NCI-H2029 treated with DMSO at 0.1 percent for 48 hours (cell line): ENCODE results near the gene RSKR.
"Not testable (repeated sequence)": the region's sequence is repeated elsewhere in the genome, so short reads cannot be mapped to it uniquely, and the experiment has no call there.

ENCODE experiments used
- DNase-seq: peaks from one replicate; lab custom pipeline; 2025; lab: John Stamatoyannopoulos, UW

RSKR gene

DNA sequence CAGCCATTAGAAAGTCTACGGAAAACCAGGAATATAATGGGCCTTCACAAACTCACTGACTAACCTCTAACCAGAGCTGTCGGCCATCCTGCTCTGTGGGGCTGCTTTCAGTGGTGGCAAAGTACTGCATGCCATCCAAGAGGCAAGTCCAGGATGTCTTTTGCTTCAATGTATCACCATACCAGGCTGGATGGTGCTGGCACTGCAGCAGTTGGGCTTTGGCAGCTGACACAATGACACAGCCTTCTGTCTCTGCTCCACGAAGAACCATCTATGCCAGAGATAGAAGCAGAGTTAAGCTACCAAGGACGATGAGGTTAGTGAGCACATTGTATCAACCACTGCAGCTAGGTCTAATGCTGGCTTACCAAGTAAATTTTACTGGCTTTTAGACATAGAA is 9.7 kb upstream of the RSKR start:
- no peak for DNase-seq

DNA sequence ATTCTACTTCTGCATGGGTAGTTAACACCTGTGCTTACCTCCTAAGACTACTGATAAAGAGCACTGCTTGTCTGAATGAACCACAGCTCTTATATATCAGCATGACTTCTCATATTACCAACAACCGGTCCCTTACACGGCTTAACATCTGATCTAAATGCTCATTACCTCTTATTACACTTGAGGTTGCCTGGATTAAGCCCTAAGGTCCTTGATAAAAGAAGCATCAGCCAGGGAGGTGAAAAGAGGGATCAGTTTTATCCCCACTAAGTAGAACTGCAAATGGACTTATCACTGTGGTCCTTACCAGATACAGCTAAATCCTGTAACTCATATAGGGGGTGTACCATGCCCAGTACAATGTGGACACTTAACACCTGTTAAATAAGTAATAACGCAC is 8.2 kb upstream of the RSKR start:
- no peak for DNase-seq

DNA sequence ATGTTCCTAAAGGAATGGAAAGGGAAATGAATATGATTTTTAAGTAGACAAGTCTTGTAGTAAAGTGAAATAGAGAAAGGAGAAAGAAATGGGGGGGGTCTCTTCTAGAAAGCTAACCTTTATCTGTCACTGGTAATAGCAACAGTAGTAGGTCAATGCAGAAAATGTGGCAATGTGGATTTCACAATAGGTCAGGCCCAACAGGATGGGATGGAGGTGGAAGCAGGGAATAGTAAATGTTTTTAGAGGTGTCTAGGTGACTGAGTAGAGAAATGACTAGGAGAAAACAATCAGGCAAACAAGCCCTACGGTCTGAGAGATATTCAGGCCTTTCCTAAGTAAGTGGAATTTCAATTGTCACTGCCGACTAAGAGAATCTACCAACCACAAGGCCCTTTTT is 6.0 kb upstream of the RSKR start:
- DNase-seq = no peak

DNA sequence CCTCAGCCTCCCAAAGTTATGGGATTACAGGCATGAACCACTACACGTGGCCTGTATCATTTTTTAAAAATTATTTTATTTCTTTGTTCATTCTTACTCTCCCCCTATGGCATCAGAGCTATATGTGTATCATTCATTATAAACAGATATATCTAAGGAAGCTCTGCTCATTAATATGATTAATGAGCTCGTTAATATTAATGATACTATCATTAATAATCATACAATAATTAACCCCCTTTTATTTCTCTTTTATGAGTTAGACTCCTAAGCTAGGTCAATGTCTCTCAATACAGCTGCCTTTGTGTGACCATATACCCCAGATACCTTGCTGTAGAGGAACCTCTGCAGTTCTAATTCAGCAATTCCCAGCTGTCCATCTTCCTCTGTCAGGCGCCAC is 4.5 kb upstream of the RSKR start:
- DNase-seq = no peak

DNA sequence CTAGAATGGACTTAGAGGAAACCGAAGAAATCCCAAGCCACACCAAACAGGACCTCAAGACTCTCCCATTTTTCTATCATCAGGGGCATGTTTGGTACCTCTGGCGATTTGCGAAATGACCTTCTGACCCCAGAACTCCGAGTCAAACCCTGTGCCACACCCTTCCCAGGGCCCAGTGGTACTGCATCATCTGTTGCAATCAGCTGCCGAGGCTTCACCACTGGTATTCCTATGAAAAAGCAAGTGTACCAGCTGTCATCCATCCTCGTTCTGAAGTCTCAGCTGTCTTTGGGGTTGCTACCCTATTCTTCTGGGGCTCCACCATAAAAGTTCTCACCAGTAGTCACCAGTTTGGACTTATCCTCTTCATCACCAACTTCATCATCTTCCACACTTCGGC is 2.3 kb upstream of the RSKR start:
- no peak for DNase-seq

DNA sequence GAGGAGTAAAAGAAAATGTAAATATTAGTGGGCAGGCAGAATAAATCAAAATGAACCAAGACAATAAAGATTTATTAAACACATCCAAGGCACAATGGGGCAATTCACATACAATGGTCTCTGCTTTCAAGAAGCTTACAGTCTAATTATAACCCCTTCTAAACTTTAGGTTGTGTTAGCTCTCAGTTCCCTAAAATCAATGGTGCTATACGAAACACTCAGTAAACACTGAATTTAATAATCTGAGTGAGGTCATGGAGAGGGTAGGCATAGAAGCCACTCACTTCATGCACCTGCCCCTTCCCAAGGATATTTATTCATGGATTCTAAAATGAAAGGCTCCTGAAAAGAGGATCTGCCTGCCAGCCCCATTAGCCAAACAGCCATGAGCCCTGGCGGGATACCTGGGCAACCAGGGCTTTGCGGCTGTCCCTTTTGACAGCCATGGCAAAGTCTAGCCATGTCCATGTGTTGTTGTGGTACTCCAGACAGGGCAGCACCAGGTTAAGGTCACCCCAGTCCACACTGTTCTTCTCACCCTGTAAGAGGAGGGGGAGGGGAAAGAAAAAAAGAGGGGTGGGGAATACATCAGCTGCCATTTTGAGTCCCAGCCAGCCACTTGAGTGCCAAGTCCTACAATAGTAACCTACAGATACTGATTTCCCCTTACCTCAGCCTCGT is 1.4 kb upstream of the RSKR start:
- no peak for DNase-seq

DNA sequence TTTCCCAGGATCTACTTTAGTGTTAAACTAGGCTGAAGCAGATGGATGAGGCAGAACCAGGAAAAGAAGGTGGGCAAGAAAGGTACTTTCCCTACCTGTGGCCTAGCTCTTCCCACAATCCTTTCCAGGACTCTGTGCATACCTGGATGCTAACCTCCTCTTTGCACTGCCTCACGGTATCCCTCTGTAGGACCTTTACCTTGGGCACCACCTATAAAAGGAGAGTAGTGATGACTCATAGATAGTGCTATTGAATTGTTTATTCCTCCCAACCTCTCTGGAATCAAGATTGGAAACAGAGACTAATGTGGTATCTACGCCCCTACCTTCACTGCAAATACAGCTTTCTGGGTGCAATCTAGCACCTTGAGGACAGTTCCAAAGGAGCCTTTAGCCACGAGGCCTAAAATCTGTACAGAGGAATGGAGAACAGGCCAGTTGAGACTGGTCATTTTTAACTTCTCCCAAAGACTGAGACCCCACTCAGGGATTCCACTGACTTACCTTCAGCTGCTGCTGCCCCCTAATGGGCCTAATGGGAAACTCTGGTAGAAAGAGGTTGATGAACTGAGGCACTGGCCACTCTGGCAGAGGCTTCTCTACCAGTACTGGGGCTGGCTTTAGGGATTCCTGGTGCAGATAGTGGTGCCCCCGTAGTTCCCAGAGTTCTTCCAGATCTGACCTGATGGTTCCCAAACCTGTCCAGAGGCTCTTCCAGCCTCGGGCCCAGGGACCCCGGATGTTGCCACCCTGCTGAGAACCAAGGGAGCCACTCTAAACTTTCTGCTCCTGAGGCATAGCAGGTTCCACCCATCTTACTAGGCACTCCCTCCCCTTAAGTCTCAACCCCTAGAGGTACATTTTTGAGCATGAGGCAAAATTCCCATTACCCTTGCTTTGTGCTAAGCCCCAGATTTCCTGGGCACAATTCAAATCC is 781 bp downstream of the RSKR start:
- no peak for DNase-seq

DNA sequence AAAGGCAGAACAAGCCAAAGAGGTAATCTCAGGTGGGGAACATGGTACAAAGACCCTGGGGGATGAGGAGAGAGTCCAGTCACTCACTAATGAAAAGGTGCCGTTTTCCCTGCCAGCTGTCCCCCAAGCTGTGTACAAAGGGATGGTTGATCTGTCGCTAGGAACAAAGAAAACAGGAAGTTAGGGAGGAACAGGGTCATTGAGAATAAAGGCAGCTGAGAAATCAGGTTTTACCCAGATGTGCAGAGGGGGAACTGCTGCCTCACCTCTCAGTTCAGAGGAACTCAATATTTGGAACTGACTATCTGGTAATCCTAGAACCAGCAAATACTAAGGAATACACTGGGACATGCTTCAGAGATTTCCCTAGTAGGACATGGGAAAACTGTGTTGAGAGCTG is 1.5 kb downstream of the RSKR start:
- no peak for DNase-seq

DNA sequence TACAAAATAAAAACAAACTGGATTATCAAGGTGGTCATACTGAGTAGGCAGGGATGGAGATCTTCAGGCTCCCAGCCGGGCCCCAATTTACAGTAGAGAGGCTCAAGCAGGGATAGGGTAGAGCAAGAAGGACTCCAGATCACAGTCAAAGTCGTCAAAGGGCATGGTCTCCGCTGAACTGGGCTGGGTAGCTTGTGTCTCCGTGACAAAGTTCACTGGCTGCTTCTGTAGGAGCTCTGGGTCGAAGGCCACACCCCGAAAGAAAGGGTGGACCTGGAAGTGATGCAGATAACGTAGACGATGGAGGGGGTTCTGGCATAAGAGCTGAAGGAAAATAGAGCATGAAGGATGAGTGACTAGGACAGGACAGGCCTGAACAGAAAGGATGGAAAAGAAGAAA is 3.6 kb downstream of the RSKR start:
- no peak for DNase-seq

DNA sequence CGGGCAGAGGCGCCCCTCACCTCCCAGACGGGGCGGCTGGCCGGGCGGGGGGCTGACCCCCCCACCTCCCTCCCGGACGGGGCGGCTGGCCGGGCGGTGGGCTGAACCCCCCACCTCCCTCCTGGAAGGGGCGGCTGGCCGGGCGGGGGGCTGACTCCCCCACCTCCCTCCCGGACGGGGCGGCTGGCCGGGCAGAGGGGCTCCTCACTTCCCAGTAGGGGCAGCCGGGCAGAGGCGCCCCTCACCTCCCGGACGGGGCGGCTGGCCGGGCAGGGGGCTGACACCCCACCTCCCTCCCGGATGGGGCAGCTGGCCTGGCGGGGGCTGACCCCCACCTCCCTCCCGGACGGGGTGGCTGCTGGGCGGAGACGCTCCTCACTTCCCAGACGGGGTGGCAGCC is 10.0 kb downstream of the RSKR start:
- DNase-seq = not testable (repeated sequence)

DNA sequence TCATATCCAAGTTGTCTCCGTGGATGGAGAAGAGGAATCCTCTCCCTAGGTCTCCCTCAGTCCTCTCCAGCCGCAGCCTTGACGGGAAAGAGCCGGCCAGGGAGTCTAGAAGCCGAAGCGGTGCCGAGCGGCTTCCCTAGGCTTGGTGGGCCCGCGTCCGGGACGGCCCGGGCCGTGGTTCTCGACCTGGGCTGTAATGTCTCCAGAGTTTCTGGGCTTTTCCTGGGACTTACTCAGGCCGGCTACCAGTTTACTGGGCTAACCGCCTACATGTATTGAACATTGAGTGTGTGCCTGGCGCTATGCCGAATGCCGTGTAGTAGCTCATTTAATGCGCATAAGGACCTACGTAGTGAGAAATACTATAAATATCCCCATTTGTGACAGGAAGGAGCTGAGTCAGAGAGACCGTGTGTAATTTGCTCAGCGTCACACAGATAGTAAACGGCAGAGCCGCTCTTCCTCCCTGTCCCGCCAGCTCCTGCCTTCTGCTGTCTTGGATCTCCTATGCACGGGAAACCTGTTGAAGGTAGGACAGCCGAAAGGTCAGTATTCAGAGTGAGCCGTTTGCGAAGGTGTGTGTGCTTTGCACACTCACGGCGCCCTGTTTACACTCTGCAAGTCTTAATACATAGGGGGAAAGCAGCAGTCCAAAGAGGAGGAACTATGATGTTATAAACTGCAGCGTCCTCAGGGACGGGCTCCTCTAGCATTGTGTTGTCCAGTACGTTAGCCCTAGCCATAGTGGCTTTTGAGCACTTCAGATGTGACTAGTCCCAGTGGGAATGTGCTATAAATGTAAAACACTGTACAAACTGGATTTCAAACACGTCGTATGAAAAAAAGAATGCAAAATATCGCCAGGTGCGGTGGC is 14.4 kb downstream of the RSKR start:
- peak; percentile 70 for DNase-seq

DNA sequence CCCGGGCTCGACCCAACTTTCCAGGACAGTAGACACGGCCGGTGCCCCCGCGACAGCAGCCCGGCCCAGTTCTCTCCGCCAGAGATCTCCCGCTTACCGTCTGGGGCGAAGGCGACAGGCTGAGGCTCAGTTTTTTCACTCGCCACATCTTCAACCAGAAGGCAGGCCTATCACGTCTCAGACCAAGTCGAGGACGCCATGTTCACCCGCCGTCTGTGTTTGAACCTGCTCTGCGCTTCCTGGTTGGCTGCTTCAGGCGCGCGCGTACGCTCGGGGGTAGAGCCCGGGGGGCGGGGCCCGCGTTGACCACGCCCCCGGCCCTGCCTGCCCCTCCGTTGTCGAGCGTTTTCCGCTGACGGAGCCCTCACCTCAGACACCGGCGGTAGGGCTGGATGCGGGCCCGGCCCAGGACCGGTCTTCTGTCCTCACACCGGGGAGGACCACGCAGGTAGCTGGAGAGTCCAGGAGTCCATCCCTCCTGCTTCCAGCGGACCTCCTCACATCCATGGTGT is 15.1 kb downstream of the RSKR start, which contains the start of gene SPAG5:
Gene SPAG5, minus strand, starts transcription at position 227 of the 512 bp plus-strand sequence. Its CDS starts 79 bp downstream, at position 148.
- DNase-seq = peak; percentile 72

DNA sequence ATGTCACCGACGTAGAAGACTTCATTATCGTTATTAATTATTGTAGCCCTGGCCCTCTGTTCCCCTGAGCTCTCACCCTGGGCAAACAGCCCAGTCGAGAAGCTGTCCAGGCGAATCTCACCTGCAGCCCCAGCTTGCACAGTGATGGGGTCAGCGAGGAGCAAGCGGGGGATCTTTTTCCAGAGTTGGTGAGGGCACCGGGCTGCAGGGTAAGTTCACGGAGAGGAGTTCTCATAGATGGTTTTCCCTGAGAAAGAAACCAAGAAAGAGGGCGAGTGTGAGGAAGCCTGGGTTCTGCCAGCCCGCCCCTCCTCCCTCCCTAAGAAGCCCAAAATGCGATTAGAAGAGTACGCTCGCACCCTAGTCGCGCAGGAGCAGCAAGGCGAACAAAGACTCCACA is 15.6 kb downstream of the RSKR start:
- no peak for DNase-seq

DNA sequence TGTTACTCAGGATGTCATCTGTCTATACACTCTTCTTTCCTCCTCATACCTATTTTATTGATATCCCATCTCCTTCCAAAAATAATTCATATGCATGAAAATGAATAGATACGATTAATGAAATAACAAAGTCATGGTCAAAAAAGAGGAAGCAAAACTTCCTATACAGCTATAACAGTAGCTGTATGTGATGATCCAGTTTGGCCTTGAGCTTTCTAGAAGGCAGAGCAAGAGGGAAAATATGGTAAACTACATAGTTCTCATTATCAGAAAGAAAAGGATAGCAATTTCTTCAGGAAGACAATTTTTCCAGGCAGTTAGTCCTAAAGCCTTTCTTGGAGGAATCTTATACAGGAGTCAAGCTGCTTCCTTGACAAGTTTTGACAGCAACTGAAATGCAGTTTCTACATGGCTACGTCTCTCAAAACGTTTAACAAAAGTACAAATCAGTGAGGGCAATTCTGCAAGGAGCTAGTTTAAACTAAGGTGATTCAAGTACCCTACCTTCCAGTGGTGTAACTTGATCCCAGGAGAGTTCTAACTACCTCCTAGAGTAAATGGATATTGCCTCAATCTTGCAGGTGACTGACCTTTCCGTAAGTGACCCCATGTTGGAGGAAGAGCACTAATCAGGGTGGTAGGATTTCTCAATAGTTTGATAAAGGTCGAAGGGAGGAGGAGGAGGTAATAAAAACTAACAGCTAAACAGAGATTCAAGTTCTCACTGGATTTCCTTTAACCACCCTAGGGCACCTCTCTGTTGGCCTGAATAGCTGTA is 16.2 kb downstream of the RSKR start:
- no peak for DNase-seq

DNA sequence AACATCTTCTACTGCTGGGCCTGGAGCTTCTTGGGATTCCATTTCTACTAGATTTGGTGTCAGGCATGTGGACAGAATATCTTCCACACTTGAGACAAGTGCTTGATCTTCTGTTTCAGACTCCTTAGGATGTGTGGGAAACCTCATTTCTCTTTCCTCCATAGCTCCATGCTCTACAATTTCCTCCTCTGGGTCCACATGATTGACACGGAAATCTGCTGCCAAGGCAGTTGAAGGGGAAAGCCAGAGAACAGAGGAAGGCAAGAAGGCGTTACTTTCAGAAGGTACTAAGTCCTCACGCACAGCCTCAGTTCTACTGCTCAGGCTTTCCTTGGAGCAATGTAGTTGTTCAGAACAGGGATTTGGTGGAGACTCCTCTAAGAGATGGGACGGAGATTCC is 21.7 kb downstream of the RSKR start:
- no peak for DNase-seq

DNA sequence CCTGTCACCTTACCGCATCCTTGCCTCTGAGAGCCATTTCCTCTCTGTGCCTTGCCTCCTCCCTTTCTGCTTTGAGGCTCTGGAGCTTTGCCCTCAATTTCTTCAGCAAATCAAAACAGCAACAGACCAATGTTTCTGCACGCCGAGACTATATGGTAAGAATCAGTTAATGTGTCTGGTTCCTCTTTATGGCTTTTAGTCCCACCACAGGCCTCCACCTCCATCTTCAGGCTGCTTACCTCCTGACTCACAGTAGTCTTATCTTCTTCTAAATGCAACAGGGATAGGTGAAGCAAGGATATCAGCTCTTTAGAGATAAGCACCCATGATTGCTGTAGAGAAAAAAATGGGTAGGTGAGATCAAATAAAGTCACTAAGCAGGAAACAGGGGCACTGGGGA is 28.1 kb downstream of the RSKR start:
- DNase-seq = no peak

DNA sequence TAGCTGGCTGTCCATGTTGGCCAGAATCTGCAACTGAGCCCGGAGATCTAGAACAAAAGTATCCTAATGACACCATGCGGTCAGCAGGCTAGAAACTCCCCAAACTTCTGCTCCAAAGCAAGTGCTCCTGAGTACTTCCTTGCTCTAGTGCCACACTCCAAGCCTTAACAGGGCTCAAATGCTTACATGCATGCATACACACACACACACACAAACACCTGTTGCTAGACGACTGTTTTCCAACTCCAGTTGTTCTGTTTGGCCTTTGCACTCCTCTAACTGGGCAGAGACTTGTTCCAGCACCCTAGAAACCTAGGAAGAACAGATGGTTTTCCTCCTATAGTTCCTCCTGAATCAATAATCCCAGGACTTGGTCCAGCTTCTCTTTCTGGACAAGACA is 29.6 kb downstream of the RSKR start:
- DNase-seq = no peak

DNA sequence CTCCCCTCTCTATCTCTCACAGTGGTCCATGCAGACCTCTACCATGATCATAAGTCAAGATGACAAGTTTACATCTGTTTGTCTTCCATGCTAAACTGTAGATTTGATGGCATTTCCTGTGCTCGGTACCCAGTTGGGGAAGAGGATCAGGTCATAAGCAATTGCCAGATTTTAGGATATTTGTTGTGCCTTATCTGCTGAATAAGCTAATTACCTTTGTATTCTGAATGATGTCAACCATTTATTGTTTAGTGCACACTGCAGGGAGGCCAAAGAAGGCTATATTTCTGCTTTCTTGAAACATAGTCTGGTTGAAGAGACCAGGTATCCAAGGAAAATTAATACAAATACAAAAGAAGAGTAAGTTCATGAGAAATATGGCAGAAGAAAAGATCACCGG is 31.5 kb downstream of the RSKR start:
- DNase-seq = no peak

DNA sequence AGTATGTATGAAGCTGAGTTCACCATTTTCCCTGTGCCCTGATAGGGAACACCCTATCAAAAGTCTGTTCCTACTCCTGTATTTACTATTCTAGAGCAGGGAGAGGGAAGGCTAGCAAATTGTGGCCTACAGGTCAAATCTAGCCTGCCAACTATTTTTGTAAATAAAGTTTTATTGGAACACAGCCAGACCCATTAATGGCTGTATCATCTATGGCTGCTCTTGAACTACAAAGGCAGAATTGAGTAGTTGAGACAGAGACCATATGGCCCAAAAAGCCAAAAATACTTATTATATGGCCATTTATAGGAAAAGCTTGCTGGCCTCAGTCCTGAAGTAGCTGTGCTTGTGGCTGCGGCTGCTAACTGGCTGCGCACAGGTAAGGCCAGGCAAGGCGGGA is 33.0 kb downstream of the RSKR start:
- DNase-seq = no peak

DNA sequence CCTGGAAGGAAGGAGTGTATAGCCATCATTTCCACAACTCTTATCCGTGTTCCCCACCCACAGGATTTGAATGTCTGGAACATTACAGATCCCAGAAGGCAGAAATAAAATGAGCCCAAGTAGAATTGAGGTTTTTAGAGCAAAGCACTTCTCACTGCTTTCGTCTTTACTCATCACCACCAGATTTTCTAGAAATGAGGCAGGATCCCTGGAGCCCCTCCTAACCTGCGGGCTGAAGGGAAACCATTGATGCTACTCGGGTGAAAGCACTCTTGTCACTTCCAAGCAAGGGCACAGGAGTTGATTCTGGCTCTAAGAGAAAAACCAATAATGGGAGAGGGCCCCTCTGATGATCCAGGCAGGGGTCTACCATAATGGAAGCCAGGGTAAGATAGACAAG is 34.5 kb downstream of the RSKR start:
- DNase-seq = no peak
